ENCODE measurements around the gene TWNK.

DNA sequence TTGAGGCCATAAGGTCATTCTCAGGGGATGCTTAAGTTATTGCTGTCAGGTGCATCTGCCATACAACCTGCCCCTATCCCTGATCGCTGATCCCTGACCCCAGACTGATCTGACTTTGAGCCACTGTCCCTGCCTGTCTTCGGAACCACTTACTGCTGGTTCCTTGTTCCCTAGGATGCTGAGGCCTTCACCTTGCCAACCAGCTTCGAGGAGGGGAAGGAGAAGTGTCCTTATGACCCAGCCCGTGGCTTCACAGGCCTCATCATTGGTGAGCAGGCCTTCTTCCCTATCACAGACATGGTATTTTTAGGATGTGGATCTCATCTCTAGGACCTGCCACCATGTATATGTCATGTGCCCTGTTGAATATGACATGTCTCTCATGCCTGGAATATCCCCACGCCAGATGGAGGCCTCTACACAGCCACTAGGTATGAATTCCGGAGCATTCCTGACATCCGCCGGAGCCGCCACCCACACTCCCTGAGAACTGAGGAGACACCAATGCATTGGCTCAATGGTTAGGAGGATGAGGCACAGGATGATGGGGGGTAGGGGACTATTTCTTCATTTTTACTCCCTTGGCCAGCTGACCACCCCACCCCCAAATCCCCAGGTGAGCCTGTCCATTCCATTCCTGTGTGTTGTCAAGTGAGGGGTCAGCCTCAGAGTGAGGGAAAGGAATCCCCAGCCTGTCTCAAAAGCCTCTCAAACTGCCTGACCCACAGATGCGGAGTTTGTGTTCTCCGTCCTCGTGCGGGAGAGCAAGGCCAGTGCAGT is 9.0 kb upstream of the TWNK start:
- TF ChIP-seq, protein P1, sequence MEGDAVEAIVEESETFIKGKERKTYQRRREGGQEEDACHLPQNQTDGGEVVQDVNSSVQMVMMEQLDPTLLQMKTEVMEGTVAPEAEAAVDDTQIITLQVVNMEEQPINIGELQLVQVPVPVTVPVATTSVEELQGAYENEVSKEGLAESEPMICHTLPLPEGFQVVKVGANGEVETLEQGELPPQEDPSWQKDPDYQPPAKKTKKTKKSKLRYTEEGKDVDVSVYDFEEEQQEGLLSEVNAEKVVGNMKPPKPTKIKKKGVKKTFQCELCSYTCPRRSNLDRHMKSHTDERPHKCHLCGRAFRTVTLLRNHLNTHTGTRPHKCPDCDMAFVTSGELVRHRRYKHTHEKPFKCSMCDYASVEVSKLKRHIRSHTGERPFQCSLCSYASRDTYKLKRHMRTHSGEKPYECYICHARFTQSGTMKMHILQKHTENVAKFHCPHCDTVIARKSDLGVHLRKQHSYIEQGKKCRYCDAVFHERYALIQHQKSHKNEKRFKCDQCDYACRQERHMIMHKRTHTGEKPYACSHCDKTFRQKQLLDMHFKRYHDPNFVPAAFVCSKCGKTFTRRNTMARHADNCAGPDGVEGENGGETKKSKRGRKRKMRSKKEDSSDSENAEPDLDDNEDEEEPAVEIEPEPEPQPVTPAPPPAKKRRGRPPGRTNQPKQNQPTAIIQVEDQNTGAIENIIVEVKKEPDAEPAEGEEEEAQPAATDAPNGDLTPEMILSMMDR (IDR thresholded peaks at IDR 0.05): no peak
- no peak for TF ChIP-seq POLR2A (IDR thresholded peaks at IDR 0.05)

Data from heart left ventricle (tissue), 13 donors.